Lower lobe of right lung (tissue), 2 donors: ENCODE measurements around the gene METTL21C. TPM values are rescaled to one million over a fixed set of nuclear protein-coding genes. Genes with fewer than 3 reads are reported as not detected.
A peak's percentile ranks its signal among the peaks of the same experiment; 100 is the strongest.

Experiments
- ATAC-seq, 2 donors: fragments of 200-7000 bp; cut with Tn5 transposase; one replicate each; pipeline ENCODE4 v1.9.1; 2020 to 2022; ENCODE audit warnings: mild to moderate bottlenecking in 2 of 2, moderate library complexity in 2 of 2
- DNase-seq: peaks from one replicate; pipeline ENCODE4 v3.0.0-alpha.2; 2020
- H3K27ac ChIP-seq: fragments of 200-600 bp; one replicate; pipeline ENCODE4 v1.8.0; 2022
- H3K27me3 ChIP-seq: fragments of 200-600 bp; one replicate; pipeline ENCODE4 v1.8.0; 2022; ENCODE audit warnings: low read depth
- H3K36me3 ChIP-seq: fragments of 200-600 bp; one replicate; pipeline ENCODE4 v1.8.0; 2022; ENCODE audit warnings: mild to moderate bottlenecking
- H3K4me1 ChIP-seq: fragments of 200-600 bp; one replicate; pipeline ENCODE4 v1.8.0; 2022
- H3K4me3 ChIP-seq: fragments of 200-600 bp; one replicate; pipeline ENCODE4 v1.8.0; 2022; ENCODE audit warnings: mild to moderate bottlenecking
- H3K9me3 ChIP-seq: fragments of 200-600 bp; one replicate; pipeline ENCODE4 v1.8.0; 2022
- intact Hi-C: fragments of 100-400 bp; cut with DNase I; formaldehyde crosslinking; loops from one replicate; pipeline ENCODE4 v1.11.0; 2022
- total RNA-seq: library from RNA; stranded (reverse); fragmentation: NEBNext Ultra II Directional; extraction: Animal tissue kit (Norgen Biotek cat#: 25700); gene quantifications from one replicate; pipeline ENCODE4 v1.2.1, GENCODE V29; 2021
- TF ChIP-seq, protein P1 (sequence below): fragments of 200-600 bp; IDR thresholded peaks from one replicate; pipeline ENCODE4 v1.8.0; 2022; ENCODE audit warnings: antibody characterized with exemption, mild to moderate bottlenecking
- donor health status: DM: no; HTN: yes; CAD: no; lungs with severe emphysema.

Gene METTL21C
- total RNA-seq, 1 donor from 2014 or later = not detected

DNA sequence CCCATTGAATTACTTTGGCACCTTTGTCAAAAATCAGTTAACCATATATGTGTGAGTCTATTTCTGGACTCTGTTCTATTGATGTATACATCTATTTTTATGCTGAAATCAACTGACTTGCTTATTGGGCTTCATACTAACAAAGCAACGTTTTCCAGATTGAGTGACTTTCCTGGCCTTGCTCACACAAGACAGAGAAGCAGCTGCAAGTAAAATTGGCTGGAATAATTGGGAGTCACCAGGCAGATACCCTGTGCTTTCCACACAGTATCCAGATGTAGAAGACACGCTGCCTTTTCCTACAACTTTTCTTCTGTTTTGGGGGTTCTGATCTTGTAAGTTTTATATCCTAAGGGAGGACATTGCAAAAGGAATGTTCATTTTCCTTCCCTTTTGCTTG lies 11.2 kb downstream of the METTL21C start:
- Histone ChIP-seq H3K36me3 (peaks cover 13% of the 10 kb centered on the region), H3K4me3 (no peak overlapping the region), H3K27me3 (no peaks in the 10 kb centered on the region), H3K27ac (no peak overlapping the region), H3K4me1 (no peaks in the 10 kb centered on the region), H3K9me3 (no peaks in the 10 kb centered on the region)
- no peak for DNase-seq
- no peak for ATAC-seq
- intact Hi-C loops = no loop called here
- TF ChIP-seq, protein P1, sequence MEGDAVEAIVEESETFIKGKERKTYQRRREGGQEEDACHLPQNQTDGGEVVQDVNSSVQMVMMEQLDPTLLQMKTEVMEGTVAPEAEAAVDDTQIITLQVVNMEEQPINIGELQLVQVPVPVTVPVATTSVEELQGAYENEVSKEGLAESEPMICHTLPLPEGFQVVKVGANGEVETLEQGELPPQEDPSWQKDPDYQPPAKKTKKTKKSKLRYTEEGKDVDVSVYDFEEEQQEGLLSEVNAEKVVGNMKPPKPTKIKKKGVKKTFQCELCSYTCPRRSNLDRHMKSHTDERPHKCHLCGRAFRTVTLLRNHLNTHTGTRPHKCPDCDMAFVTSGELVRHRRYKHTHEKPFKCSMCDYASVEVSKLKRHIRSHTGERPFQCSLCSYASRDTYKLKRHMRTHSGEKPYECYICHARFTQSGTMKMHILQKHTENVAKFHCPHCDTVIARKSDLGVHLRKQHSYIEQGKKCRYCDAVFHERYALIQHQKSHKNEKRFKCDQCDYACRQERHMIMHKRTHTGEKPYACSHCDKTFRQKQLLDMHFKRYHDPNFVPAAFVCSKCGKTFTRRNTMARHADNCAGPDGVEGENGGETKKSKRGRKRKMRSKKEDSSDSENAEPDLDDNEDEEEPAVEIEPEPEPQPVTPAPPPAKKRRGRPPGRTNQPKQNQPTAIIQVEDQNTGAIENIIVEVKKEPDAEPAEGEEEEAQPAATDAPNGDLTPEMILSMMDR = no peak

- intact Hi-C loops = no loop called here
- Histone ChIP-seq H3K27me3 (no peaks in the 10 kb centered on the region), H3K4me1 (no peaks in the 10 kb centered on the region), H3K36me3 (peaks cover 22% of the 10 kb centered on the region), H3K9me3 (no peaks in the 10 kb centered on the region), H3K4me3 (no peak overlapping the region), H3K27ac (no peak overlapping the region)
- ATAC-seq = no peak
- no peak for DNase-seq
- TF ChIP-seq, protein P1 = no peak
These were observed 12.1 kb downstream of the METTL21C start for GRCh38 chr13:102682727-102683126.

DNA sequence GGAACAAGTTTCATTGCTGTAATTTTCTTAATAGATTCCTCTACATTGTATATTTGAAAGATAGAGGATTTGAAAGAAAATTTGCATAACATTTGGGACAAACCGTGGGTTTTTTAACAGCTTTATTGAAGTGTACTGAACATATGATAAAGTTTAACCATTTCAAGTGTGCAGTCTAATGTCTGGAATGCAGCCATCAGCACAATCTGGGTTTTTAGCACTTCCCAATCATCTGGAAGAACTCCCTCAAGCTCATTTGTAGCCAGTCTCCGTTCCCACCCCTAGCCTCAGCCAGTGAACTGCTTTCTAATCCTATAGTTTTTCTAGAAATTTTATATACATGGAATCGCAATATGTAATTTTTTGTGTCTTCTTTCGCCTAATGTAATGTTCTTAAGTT lies 12.6 kb downstream of the METTL21C start:
- Histone ChIP-seq H3K4me1 (no peaks in the 10 kb centered on the region), H3K27me3 (no peaks in the 10 kb centered on the region), H3K9me3 (no peaks in the 10 kb centered on the region), H3K4me3 (no peak overlapping the region), H3K36me3 (peaks cover 27% of the 10 kb centered on the region), H3K27ac (no peak overlapping the region)
- DNase-seq (no peak), ATAC-seq (no peak)
- TF ChIP-seq, protein P1 = no peak
- intact Hi-C loops = no loop called here

- Histone ChIP-seq H3K27ac (no peak overlapping the region), H3K36me3 (peaks cover 38% of the 10 kb centered on the region), H3K27me3 (no peaks in the 10 kb centered on the region), H3K4me3 (no peak overlapping the region), H3K9me3 (no peaks in the 10 kb centered on the region), H3K4me1 (no peaks in the 10 kb centered on the region)
- DNase-seq (no peak), ATAC-seq (peak in 1 of 2 donors; percentile 37)
- intact Hi-C loops = no loop called here
- TF ChIP-seq, protein P1 = no peak
These were observed 13.8 kb downstream of the METTL21C start for GRCh38 chr13:102680842-102681740.

DNA sequence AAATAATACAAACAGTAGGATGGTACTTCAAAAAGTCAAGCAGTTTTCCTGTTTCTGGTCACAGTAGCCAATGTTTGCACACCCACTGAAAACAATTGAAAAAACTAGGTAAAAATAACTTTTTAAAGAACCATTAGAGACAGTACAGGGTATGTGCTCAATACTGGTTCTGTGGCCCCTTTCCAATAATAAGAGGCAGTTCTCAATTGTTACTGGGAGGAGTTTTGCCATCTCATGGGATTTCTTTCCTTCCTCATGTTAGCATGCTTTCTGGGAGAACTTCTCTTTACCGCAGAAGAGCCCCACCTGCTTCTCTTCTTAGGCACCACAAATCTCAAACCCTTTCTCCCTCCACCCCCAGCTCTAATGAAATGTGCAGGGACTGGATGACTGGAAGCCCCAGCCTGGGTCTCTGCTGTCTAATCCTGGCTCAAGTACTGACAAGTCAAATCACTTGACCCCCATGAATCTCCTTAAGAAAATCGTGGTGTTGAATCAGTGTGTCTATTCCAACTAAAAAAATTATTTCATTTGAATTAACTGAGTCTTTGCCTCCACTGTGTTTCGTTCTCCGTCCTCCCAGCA lies 14.6 kb downstream of the METTL21C start:
- ATAC-seq (peak; percentile 63 to 72), DNase-seq (no peak)
- Histone ChIP-seq H3K27me3 (no peaks in the 10 kb centered on the region), H3K9me3 (no peaks in the 10 kb centered on the region), H3K4me3 (no peak overlapping the region), H3K27ac (no peak overlapping the region), H3K4me1 (no peaks in the 10 kb centered on the region), H3K36me3 (peaks cover 47% of the 10 kb centered on the region)
- intact Hi-C loops = no loop called here
- TF ChIP-seq, protein P1 = no peak
